Spleen (tissue), 7 donors: Measurements from ENCODE around the gene SLC6A1.

Experiments used
- POLR2A ChIP-seq, 3 donors: fragments of 450-650 bp; IDR thresholded peaks; one replicate each; pipeline ENCODE4 v1.5.1; 2017; ENCODE audit warnings: antibody characterized with exemption in 3 of 3, mild to moderate bottlenecking in 1 of 3
- TF ChIP-seq, protein P1 (sequence below), 11 experiments: fragments of 200-600 bp in 7 of 11; fragments of 450-650 bp in 4 of 11; sonication (generic) in 4 of 11; IDR thresholded peaks in 8 of 11; conservative IDR thresholded peaks in 3 of 11; 1 replicate in 7 of 11; 2 replicates in 4 of 11; pipeline versions ENCODE4 v1.4.0 to v1.8.0; 2016 to 2021; ENCODE audit warnings: antibody characterized with exemption in 11 of 11, inconsistent platforms in 4 of 11, mild to moderate bottlenecking in 1 of 11
- donor health status: DM: no; HTN: no; CAD: no; lungs with moderate emphysema.
- donor health status: DM: no; HTN: no; CAD: no.
- donor health status: DM: no; HTN: no; CAD: no.

DNA sequence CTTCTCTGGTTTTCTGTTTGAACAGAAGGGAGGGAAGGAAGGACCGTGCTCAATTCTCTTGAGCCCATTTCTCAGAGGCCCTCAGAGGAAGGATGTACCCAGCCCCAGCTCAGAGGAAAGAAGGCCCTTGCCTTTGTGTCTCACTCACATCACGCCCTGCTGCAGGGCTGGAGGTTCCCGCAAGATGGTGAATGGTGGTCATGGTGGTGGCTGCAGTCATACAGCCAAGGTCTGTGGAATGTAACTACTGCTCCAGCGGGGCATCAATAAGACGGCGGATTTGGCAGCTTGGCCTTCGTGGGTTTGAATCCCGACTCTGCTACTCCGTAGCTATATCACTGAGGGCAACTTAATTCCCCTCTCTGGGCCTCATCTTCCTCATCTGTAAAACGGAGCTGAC is 62.9 kb downstream of the SLC6A1 start:
- TF ChIP-seq, protein P1, sequence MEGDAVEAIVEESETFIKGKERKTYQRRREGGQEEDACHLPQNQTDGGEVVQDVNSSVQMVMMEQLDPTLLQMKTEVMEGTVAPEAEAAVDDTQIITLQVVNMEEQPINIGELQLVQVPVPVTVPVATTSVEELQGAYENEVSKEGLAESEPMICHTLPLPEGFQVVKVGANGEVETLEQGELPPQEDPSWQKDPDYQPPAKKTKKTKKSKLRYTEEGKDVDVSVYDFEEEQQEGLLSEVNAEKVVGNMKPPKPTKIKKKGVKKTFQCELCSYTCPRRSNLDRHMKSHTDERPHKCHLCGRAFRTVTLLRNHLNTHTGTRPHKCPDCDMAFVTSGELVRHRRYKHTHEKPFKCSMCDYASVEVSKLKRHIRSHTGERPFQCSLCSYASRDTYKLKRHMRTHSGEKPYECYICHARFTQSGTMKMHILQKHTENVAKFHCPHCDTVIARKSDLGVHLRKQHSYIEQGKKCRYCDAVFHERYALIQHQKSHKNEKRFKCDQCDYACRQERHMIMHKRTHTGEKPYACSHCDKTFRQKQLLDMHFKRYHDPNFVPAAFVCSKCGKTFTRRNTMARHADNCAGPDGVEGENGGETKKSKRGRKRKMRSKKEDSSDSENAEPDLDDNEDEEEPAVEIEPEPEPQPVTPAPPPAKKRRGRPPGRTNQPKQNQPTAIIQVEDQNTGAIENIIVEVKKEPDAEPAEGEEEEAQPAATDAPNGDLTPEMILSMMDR (IDR thresholded peaks at IDR 0.05 in 8 of 11, conservative IDR thresholded peaks at IDR 0.05 in 3 of 11): no peak
- no peak for TF ChIP-seq POLR2A (IDR thresholded peaks at IDR 0.05)
